Hematopoietic multipotent progenitor cell treated with erythropoietin and hydrocortisone succinate and interleukin-3 and kit ligand, for 17 days (in vitro differentiated cells): Measurements from ENCODE around the gene NRIP2.
"Not testable (repeated sequence)": the region's sequence is repeated elsewhere in the genome, so short reads cannot be mapped to it uniquely, and the experiment has no call there.

Experiments
- DNase-seq: peaks from one replicate; pipeline ENCODE4 v3.0.0-alpha.2; 2015; ENCODE audit warnings: low spot score

NRIP2 gene, protein sequence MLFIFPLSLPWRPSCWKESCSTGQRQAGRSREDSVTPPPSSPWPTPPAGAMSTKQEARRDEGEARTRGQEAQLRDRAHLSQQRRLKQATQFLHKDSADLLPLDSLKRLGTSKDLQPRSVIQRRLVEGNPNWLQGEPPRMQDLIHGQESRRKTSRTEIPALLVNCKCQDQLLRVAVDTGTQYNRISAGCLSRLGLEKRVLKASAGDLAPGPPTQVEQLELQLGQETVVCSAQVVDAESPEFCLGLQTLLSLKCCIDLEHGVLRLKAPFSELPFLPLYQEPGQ

DNA sequence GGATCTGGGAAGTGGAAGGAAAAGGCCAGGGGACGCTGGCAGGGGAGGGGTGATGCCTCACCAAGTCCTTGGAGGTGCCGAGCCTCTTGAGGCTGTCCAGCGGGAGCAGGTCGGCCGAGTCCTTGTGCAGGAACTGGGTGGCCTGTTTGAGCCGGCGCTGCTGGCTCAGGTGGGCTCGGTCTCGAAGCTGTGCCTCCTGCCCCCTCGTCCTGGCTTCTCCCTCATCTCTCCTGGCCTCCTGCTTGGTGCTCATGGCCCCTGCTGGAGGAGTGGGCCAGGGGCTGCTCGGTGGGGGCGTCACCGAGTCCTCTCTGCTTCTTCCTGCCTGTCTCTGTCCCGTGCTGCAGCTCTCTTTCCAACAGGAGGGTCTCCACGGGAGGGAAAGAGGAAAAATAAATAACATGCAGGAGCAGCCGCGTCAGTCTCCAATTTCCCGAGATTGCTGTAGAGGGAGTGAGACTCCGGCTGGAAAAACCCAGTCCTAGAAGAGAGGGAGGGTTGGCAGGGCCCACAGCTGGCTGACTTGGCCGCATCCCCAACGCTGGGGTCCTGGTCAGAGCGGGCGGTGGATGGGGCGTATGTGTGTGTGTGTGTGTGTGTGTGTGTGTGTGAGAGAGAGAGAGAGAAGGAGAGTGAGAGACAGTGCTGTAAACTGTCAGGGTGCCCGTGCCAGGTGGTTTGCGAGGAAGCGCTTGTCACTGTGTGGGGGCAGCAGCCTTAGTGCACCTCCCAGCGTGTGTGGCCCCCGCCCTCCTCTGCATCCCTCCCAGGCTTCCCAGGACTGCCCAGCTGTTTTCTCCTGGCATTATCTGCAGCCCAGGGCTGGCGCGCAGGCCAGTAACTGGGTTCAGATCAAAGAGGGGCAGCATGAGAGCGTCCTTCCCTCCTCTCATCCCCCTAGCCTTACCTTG lies at the start of gene NRIP2:
TSS of gene NRIP2 (minus strand) at position 455 of the 911 bp plus-strand sequence. CDS start at position 403, 52 bp downstream.
- DNase-seq = no peak

DNA sequence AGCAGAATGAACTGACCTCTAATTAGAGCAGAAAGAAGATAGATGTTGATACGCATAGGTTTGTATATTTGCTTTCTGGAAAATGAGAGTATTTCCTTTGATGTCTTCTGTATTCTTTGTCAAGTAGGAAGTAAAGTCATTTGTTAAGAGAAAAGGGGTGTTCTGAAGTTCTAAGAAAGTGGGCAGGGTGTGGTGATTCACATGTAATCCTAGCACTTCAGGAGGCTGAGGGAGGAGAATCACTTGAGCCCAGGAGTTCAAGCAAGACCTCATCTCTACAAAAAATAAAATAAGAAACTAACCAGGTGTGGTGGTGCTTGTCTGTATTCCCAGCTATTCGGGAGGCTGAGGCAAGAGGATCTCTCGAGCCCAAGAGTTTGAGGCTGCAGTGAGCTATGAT lies 45.0 kb upstream of the NRIP2 start:
- peak; percentile 45 for DNase-seq

DNA sequence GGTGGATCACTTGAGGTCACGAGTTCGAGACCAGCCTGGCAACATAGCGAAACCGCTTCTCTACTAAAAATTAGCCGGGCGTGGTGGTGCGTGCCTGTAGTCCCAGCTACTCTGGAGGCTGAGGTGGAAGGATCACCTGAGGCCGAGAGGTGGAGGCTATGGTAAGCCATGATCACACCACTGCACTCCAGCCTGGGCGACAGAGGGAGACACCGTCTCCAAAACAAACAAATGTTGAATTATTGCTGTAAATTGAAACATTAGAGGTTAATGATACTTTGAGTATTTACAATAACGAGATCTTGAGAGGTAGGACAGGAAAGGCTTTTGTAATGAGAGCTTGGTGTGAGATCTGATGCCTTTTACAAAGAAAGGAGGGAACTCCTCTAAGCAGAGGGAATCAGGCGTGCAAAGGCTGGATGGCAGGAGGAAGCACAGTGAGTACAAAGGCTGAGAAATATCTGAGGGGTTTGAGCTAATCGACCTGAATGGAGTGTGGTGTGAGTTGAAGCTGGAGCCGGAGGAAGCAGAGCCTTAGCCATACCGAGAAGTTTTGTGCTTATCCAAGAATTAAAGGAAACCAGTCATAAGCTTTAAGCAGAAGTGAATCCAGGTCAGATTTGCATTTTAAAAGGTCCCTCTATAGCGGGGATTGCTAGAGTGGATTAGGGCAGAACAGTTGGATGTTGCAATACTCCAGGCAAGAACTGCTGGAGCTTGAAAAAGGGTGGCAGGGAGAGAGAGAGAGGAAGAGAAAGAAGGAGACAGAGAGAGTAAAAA lies 43.3 kb upstream of the NRIP2 start:
- DNase-seq = peak; percentile 32

DNA sequence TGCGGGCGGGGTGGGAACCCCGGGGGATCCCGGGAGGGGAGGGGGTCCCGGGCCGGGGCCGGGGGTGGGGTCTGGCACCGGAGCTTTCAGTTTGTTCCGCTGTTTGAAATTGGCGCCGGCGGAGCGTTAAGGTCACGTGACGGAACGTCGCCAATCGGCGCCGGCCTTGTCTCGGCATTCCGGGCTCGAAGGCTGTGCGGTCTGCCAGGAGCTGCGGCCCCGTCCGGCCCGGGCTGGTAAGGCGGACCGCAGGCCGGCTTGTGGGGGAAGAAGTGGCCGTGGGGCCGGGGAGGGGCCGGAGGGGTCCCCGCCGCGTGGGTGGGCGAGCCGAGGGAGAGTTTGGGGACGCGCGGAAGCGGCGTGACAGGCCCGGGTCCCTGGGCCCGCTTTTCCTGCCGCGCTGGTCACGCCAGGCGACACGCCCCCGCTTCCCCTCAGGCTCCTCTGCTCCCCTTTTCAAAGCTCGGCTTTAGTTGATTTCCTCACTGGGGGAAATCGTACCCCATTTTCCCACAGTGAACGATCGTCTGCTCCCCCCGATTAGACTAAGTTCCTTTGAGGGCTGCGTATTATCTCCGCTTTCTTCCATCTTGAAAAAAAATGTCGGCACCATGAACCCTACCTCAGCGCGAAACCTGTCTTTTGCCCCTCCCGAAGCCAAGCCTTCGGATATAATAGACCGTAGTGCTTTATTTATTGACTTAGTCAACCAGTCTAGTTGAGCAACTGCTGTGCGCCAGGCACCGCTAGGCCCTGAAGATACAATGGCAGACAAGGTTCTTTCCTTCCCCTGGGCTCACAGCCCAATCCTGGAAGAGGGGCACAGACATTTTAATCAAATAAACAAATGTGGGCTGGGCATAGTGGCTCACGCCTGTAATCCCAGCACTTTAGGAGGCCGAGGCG lies 42.5 kb upstream of the NRIP2 start, which contains the start of the genes FOXM1 and RHNO1:
TSS of gene FOXM1 (minus strand) at position 128 of the 906 bp plus-strand sequence. CDS start 2,696 bp downstream, outside the sequence.
TSS of gene RHNO1 (plus strand) at position 177 of the 906 bp plus-strand sequence. CDS start 8,144 bp downstream, outside the sequence.
- DNase-seq = peak; percentile 92

DNA sequence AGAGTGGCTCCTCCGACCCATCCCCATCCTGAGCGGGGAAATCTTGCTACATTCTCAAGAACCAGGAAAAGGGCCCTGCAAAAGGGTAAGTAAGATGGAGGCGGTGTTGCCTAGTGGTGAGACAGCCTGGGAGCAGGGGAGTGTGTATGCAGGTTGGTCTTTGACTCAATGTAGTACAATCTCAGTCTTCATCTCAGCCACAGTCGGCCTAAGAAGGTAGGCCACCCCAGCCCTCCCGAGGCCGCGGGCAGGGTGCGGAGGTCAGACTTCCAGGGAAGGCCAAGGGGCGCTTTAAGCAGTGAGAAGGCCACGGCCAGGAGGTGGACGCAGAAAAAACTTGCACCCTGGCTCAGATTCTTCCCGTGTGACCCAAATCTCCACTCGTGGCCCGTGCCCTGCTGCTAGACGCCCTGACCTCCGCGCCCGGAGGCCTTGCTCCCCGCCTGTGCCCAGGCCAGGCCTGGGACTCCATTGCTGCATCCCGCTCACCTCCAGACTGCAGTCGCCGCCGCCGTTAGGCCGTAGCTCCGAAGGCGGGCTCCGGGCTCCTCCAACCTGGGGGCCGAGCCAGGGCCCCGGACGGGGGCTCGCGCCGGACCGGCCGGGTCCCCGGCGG lies 41.7 kb upstream of the NRIP2 start:
- DNase-seq = no peak

DNA sequence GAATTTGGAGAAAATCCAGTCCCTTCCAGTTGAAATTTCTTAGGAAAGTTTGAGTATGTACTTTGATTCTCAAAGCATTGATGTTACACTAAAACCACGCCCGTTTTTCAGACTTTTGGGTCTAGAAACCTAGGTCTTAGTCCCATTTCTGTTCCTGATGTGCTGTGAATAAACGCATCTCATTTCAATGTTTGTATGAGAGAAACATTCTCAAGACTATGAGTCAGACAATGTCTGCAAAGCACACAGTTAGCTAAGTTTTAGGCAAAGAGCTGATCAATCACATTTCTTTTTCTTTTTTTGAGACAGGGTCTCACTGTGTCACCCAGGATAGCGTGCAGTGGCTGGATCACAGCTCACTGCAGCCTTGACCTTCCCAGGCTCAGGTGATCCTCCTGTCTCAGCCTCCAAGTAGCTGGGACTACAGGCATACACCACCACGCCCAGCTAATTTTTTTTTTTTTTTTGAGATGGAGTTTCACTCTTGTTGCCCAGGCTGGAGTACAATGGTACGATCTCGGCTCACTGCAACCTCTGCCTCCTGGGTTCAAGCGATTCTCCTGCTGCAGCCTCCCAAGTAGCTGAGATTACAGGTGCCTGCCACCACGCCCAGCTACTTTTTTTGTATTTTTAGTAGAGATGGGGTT lies 34.3 kb upstream of the NRIP2 start:
- DNase-seq = not testable (repeated sequence)

DNA sequence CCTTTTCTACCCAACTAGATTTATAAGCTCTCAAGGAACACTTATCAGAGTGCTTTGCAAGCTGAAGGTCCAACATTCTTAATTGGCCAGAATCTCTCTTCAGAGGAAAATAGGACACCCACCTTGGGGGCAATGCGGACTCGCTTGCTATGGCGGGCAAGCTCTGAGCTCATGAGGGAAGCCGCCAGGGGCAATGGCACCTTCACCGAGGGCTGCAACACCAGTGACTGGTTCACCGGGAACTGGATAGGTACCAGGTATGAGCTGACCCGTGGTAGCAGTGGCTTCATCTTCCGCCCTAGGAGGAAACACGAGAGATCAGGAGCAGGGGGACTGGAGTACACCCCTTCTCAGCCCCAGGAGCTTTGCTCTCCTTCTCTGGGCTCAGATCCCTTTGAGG lies 29.4 kb upstream of the NRIP2 start:
- DNase-seq = no peak

DNA sequence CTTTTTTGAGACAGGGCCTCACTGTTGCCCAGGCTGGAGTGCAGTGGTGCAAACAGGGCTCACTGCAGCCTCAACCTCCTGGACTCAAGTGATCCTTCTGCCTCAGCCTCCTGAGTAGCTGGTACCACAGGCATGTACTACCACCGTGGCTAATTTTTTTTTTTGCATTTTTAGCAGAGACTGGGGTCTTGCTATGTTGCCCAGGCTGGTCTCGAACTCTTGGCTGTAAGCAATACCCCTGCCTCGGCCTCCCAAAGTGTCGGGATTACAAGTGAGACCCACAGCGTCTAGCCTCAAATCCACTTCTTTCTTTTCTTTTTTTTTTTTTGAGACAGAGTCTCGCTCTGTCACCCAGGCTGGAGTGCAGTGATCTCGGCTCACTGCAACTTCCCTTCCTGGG lies 28.6 kb upstream of the NRIP2 start:
- not testable (repeated sequence) for DNase-seq

DNA sequence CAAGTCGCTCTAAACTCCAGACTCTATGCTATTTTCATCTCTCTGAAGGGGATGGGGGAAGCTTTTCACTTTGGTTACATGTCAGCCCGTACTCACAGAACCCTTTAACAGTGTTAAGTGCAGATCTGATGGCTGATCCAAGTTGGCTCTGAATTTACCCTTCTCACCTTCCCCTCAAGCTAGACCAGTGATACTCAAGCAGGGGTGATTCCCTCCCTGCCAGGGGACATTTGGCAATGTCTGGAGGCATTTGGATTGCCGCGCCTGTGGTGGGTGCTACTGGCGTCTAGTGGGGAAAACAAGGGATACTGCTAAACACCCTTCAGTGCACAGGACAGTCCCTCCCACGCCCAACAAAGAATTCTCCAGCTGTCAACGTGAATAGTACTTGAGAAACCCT lies 28.0 kb upstream of the NRIP2 start:
- no peak for DNase-seq

DNA sequence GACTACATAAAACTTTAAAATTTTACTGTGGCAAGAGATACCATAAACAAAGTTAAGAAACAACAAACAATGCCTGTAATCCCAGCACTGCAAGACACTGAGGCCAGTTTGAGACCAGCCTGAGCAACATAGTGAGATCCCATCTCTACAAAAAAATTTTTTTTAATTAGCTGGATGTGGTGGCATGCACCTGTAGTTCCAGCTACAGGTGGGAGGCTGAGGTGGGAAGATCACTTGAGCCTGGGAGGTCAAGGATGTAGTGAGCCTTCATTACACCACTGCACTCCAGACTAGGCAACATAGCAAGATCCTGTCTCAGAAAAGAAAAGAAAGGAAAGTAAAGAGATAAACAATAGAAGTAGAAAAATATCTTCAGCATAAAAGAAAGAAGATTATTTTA lies 25.3 kb upstream of the NRIP2 start:
- no peak for DNase-seq

DNA sequence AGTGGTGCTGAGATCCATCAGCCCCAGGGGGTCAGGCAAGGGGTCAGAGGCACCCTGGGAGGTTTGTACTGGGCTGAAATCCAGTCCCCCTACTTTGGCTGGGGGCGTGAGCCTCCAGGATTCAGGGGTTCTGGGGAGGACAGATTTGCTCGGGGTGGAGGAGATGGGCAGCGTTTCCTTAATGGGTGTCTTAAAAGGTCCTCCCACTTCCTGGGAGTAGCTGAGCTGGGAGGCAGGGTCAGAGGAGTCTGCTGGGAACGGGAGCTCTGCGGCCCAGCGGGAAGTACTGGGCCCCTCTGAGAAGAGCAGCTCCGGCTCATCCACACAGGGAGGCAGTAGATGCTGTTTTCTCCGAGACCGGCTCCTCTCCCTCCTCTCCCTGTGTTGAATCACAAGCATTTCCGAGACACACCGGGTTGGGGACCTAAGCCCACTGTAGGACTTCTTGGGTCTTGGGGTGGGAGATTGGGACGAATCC lies 24.1 kb upstream of the NRIP2 start:
- no peak for DNase-seq

DNA sequence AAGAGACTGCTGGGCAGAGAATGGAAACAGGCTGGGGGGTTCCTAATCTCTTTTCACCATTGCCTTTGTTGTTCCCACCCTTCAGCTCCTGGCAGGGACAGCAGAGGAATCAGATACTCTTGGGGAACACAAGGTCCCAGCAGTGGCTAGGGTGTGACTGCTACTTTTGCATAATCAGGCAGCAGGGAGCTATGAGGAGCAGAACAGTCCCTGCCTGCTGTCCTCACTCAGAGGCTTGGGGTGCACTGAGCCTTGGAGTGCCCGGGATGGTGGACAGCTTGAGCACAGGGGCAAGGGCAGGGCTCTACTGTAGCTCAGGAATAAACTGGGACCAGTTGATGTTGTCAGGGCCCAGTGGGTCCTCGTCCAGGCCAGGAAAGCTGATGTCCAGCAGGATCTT lies 23.5 kb upstream of the NRIP2 start:
- DNase-seq = no peak

DNA sequence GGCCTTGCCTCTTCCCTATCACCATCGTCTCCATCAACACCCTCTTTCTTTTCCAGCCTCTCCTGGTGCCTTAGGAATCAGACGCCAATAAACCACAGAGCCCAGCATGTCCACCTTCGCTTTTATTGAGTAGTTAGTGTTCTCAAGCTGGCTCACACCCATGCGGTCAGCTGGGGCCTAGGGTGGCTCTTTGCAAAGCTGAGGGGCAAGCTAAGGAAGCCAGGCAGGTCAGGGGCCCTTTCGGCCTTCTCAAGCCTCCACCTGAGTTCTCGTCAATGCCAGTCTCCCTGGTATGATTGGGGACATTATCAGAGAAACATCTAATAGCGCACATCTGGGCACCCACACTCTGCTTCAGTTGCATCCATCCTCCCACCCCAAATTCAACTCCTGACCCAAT lies 22.7 kb upstream of the NRIP2 start:
- no peak for DNase-seq

DNA sequence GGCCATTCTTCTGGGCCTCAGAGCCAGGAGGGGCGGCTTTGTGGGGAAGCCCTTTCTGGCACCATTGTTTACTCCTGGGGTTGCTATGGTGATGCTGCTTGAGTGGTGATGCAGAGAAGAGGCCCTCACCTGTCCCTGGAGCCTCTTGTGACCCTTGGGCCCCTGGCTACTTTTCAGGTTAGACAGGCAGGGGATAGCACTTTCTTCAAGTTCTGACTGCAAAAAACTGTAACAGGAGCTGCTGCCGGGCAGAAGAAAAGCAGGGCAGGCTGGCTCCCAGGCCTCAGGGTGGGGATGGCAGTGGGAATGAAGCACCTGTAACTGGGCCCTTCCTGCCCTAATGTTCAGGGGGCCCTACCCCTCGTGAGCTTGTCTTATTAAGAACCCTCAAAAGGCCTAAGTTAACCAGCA lies 22.2 kb upstream of the NRIP2 start, which contains the start of gene TEX52:
TSS of gene TEX52 (minus strand) at position 19 of the 411 bp plus-strand sequence. CDS start at position 6, 13 bp downstream.
- no peak for DNase-seq

DNA sequence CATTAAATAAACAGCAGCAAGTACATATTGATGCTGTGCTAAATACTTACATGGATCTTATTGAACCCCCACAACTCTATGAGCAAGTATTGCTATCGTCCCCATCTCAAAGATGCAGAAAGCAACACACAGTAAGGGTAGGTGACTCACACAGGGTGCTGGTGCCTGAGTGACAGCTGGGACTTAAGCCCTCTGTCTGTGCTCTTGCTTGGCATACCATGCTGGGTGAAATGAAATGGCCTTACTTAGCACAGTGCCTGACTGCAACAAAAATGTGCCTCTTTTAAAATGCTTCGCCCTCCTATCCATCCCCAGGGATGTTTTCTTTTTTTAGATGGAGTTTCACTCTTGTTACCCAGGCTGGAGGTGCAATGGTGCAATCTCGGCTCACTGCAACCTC lies 21.2 kb upstream of the NRIP2 start:
- no peak for DNase-seq

DNA sequence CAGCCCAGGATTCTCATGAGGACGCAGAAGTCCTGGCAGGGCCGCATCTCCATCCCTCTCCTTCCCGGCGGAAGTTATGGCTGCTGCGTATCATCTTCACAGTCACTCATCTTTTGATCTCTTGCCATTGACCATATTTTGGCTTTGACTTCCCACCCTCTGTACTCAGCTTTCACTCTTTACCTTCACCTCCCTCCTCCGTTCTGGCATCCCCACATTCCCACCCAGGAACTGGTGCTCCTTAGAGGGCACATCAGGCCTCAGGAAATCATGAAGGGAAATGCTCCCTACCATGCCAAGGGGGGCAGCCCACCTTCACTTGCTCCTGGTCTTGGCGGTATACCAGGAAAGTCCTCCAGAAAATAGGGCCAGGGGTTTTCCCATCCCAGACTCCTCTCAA lies 20.7 kb upstream of the NRIP2 start:
- no peak for DNase-seq

DNA sequence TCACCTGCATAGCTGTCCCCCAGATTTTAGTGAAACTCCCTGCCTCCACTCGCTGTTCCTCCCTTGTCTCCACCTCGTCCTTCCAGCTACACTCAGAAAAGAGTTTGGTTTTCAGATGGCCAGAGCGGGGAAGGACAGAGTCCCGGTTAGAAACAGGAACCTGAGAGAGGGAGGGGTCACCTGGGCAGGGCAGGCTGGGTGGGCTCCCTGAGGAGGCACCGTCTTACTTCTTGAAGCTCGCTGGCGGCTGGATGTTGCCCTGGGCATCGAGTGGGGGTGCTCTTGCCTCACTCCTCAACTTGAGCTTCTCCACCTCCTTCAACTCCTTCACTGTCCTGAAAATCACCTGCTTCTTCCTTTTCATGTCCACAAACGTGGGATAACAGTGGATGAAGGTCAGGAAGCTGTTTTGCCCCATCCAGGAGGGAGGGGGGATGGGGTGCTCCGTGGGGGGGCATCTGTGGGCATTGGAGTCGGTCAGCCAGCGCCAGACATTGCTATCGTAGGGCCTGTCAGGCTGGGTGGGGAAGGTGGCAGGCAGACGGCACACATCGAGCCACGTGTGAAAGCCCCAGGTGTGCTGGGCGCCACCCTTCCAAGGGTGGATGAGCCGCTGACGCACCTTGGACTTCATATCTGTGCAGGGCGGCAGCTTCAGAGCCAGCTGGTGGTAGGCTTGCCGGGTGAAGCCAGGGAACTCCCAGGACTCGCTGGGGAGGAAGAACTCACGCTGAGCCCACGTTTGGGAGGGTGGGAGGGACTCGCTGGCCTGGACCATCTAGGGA lies 20.0 kb upstream of the NRIP2 start:
- DNase-seq = no peak

DNA sequence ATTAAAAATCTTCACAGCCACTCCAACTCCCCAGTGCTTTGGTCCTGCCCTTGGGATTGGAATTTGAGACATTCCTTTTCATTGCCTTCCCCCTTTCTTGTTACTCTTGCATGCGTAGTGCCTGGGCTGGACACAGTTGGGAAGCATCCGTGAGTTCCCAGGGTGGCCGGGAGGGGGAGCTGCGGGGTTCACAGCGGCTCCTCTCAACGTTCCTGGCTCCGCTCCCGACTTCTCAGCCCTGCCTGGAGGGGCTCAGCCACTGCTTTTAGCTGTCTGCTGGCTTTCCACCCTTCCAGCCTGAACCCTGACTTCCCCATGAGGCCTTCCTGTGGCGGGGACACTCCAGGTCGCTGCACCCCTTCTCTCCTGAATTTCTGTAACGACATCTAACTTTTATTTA lies 18.8 kb upstream of the NRIP2 start:
- DNase-seq = peak; percentile 61

DNA sequence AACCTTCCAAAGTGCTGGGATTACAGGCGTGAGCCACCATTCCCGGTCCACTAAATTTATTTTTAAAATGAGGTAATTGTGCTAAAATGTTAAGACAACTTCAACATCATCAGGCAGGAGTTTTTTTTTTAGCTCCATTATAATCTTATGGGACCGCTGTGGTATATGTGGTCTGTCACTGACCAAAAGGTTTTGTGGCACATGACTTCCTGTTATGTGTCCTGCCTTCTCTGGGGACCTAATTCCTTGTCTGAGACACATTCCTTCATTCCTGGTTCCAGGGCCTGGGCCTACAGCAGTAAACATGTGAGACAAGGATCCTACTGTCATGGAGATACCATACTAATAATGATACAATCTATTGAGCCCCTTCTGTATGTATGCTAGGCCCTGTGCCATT lies 17.1 kb upstream of the NRIP2 start:
- DNase-seq = no peak
